ENCODE measurements around the gene PAX5.

DNA sequence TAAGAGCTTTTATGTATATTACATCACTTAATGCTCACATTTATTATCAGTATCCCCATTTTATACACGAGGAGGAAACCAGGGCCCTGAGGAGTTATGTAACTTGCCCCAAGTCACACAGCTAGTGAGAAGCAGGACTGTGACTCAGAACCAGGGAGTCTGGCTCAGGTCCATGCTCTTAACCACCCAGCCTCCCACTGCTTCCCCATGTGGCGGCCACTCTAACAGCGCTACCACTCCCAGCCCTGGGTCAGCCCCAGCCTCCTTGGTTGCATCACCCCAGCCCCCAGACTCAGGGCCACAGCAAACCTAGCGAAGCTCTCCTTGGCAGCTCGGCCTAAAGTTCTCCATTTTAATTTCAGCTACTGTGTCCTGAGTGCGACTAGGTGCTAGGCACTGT is 159.1 kb downstream of the PAX5 start:
- TF ChIP-seq, protein P1, sequence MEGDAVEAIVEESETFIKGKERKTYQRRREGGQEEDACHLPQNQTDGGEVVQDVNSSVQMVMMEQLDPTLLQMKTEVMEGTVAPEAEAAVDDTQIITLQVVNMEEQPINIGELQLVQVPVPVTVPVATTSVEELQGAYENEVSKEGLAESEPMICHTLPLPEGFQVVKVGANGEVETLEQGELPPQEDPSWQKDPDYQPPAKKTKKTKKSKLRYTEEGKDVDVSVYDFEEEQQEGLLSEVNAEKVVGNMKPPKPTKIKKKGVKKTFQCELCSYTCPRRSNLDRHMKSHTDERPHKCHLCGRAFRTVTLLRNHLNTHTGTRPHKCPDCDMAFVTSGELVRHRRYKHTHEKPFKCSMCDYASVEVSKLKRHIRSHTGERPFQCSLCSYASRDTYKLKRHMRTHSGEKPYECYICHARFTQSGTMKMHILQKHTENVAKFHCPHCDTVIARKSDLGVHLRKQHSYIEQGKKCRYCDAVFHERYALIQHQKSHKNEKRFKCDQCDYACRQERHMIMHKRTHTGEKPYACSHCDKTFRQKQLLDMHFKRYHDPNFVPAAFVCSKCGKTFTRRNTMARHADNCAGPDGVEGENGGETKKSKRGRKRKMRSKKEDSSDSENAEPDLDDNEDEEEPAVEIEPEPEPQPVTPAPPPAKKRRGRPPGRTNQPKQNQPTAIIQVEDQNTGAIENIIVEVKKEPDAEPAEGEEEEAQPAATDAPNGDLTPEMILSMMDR (conservative IDR thresholded peaks at IDR 0.05), result no peak
- no peak for TF ChIP-seq EZH2 (IDR thresholded peaks at IDR 0.05; ENCODE audit: low read depth)
